DMS53 treated with DMSO at 0.1 percent for 48 hours (cell line): ENCODE data around the gene RAD54L2.
"Not testable (repeated sequence)": the region's sequence is repeated elsewhere in the genome, so short reads cannot be mapped to it uniquely, and the experiment has no call there.

Experiments used
- DNase-seq: peaks from one replicate; lab custom pipeline; 2025; ENCODE audit not compliant: unreplicated experiment; lab: John Stamatoyannopoulos, UW

The RAD54L2 gene

GRCh38 chr3:51542596-51542995 is 4.1 kb downstream of the RAD54L2 start:
- DNase-seq, result not testable (repeated sequence)

GRCh38 chr3:51544011-51544775 is 5.7 kb downstream of the RAD54L2 start:
- DNase-seq, result no peak

GRCh38 chr3:51547274-51547673 is 8.8 kb downstream of the RAD54L2 start:
- no peak for DNase-seq

- DNase-seq, result no peak
These were observed 10.8 kb downstream of the RAD54L2 start for GRCh38 chr3:51549311-51549710.

GRCh38 chr3:51550080-51550819 is 11.7 kb downstream of the RAD54L2 start:
- DNase-seq, result no peak

GRCh38 chr3:51557993-51558392 is 19.5 kb downstream of the RAD54L2 start:
- no peak for DNase-seq

- no peak for DNase-seq
These were observed 20.9 kb downstream of the RAD54L2 start for GRCh38 chr3:51559411-51559888.

GRCh38 chr3:51559961-51560360 is 21.4 kb downstream of the RAD54L2 start:
- no peak for DNase-seq

- not testable (repeated sequence) for DNase-seq
These were observed 23.9 kb downstream of the RAD54L2 start for GRCh38 chr3:51562403-51562802.

GRCh38 chr3:51568036-51568435 is 29.5 kb downstream of the RAD54L2 start:
- no peak for DNase-seq

GRCh38 chr3:51568996-51569395 is 30.5 kb downstream of the RAD54L2 start:
- DNase-seq, result no peak

- DNase-seq, result no peak
These were observed 39.7 kb downstream of the RAD54L2 start for GRCh38 chr3:51578238-51578637.

GRCh38 chr3:51580418-51580817 is 41.9 kb downstream of the RAD54L2 start:
- no peak for DNase-seq

- no peak for DNase-seq
These were observed 43.0 kb downstream of the RAD54L2 start for GRCh38 chr3:51581524-51581923.

- DNase-seq, result no peak
These were observed 46.7 kb downstream of the RAD54L2 start for GRCh38 chr3:51585197-51585596.

- no peak for DNase-seq
These were observed 47.4 kb downstream of the RAD54L2 start for GRCh38 chr3:51585871-51586270.
